H54 (cell line): ENCODE data around the gene GNAQ.

ENCODE experiments used
- DNase-seq: peaks from one replicate; pipeline ENCODE4 v3.0.0; 2011; ENCODE audit warnings: low spot score, mixed read lengths; ENCODE audit not compliant: insufficient read length
- FAIRE-seq: peaks from 3 replicates; lab custom pipeline; 2011; peaks lifted over from hg19 to GRCh38; lab: Jason Lieb, UNC
- POLR2A ChIP-seq: IDR thresholded peaks from 2 replicates; pipeline ENCODE4 v1.6.1; 2011; ENCODE audit warnings: low read depth, mild to moderate bottlenecking, low read length

GNAQ gene

GRCh38 chr9:77680581-77680980 is 351.0 kb downstream of the GNAQ start:
- no peak for DNase-seq
- TF ChIP-seq POLR2A, result no peak
- no peak for FAIRE-seq

- FAIRE-seq (no peak), DNase-seq (no peak)
- TF ChIP-seq POLR2A, result no peak
Observed at GRCh38 chr9:77679661-77680368, 351.8 kb downstream of the GNAQ start.

GRCh38 chr9:77679088-77679487 is 352.5 kb downstream of the GNAQ start:
- no peak for DNase-seq
- no peak for TF ChIP-seq POLR2A
- no peak for FAIRE-seq

GRCh38 chr9:77677957-77678535 is 353.6 kb downstream of the GNAQ start:
- FAIRE-seq (no peak), DNase-seq (no peak)
- TF ChIP-seq POLR2A, result no peak

GRCh38 chr9:77677397-77677796 is 354.2 kb downstream of the GNAQ start:
- no peak for TF ChIP-seq POLR2A
- FAIRE-seq, result no peak

GRCh38 chr9:77673941-77674791 is 357.4 kb downstream of the GNAQ start:
- DNase-seq (no peak), FAIRE-seq (no peak)
- TF ChIP-seq POLR2A, result no peak

More at GRCh38 chr9:77677397-77677796, 354.2 kb downstream of the GNAQ start:
- DNase-seq, result no peak

GRCh38 chr9:77672183-77672582 is 359.4 kb downstream of the GNAQ start:
- TF ChIP-seq POLR2A, result no peak
- DNase-seq (no peak), FAIRE-seq (no peak)

GRCh38 chr9:77667151-77667550 is 364.5 kb downstream of the GNAQ start:
- no peak for FAIRE-seq
- DNase-seq, result no peak
- no peak for TF ChIP-seq POLR2A
